K562 treated with DMSO at 1 percent for 4 hours (cell line): Measurements from ENCODE around the gene CPA4. TPM values are rescaled to one million over a fixed set of nuclear protein-coding genes. Genes with fewer than 3 reads are reported as not detected.

ENCODE experiments used
- total RNA-seq: library from RNA; unstranded; fragments of 300-600 nt; gene quantifications from 2 replicates; pipeline ENCODE4 v1.2.3, GENCODE V29; 2022; ENCODE audit not compliant: insufficient read depth

The CPA4 gene, protein sequence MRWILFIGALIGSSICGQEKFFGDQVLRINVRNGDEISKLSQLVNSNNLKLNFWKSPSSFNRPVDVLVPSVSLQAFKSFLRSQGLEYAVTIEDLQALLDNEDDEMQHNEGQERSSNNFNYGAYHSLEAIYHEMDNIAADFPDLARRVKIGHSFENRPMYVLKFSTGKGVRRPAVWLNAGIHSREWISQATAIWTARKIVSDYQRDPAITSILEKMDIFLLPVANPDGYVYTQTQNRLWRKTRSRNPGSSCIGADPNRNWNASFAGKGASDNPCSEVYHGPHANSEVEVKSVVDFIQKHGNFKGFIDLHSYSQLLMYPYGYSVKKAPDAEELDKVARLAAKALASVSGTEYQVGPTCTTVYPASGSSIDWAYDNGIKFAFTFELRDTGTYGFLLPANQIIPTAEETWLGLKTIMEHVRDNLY
- total RNA-seq: not detected in 2 replicates

DNA sequence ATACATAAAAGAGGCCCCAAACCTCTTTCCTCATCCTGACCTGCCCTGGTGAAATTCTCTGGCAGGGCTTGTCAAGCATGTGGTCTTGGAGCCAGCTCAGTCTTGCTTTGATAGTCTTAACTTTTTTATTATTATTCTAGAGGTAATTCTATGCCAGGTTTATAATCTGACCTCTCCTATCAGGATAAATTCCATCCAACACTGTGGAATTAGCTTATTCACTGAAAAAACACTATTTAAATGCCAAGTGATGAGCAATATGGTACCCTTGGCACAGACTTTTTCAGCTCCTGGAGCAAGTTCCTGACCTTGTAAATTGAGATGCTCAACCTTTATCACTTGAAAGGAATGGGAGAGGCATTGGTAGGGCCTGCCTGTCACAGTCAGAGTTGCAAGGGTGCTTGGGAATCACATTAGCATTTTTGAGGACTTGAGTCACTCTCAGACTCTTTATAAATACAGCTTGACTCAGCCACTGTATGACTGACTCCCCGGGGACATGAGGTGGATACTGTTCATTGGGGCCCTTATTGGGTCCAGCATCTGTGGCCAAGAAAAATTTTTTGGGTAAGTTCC, at the start of gene CPA4:
Gene CPA4, plus strand, starts transcription at position 480 of the 576 bp plus-strand sequence. Its CDS starts 20 bp downstream, at position 500.

DNA sequence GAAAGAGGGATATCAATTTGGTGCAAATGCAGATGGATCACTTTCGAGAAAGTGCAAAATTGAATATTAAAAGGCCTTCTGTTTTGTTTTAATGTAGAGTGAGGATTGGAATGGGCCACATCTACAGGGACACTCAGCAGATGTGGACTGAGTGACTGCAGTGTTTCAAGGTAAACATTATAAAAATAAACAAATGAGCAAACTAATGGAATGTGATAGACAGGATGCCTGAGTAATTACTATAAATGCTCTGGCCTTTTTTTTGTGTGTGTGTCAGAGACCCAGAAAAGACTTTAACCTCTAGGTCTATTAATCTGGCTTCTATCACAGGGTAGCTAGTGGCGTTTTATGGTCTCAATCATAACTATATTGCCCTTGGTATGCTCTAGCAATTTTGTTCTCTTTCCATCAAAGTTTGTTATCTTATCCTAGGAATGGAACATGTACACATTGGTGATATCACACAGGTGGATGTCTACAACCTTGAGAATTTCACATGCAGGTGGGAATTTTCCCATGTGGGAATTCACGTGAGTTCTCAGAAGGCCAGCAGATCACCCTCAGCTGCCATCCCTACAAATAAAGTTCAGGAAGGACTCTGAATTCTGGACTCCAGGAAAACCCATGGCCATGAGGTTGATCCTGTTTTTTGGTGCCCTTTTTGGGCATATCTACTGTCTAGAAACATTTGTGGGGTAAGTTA, 26.6 kb upstream of the CPA4 start, which contains the start of gene CPA2:
Gene CPA2, plus strand, starts transcription at position 606 of the 703 bp plus-strand sequence. Its CDS starts 19 bp downstream, at position 625.

DNA sequence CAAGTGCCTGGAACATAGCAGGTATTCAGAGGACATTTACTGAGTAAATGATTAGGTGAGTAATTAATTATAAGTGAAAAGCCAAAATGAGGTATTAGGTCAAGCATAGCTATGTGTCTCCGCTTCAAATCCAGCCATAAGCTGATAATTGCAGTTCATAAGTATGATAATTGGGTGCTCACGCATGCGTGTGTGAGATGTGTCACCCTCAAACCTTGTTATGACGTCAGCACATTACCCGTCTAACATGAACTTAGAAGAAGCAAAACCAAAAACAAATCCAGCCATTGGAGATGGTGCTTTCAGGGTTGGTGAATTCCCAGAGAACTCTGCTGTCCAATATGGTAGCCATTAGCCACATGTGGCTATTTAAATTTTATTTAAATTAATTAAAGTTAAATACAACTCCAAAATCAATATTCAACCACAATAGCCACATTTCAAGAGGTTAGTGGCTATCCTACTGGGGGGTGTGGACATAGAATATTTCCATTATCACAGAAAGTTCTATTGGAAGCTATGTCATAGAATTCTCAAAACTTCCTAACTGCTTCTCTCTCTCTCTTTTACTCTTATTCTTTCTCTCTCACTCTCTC, 51.4 kb downstream of the CPA4 start, which contains the start of gene CPA5:
Gene CPA5, plus strand, starts transcription at position 546 of the 596 bp plus-strand sequence. CDS start 1,670 bp downstream, outside the sequence.

Other genes starting within 250 kb of the CPA4 start
- gene ZC3HC1, start 241.8 kb upstream of the CPA4 start, total RNA-seq: 32.3 and 42.8 TPM in 2 replicates
- gene KLHDC10, start 222.6 kb upstream of the CPA4 start, total RNA-seq: 14.2 and 19.3 TPM in 2 replicates
- gene TMEM209, start 87.8 kb upstream of the CPA4 start, total RNA-seq: 21.2 and 22.1 TPM in 2 replicates
- gene SSMEM1, start 85.3 kb upstream of the CPA4 start, total RNA-seq: not detected in 2 replicates
- not detected in 2 replicates for gene CPA2, start 26.3 kb upstream of the CPA4 start, total RNA-seq
- not detected in 2 replicates for gene CPA5, start 51.7 kb downstream of the CPA4 start, total RNA-seq
- gene CPA1, start 87.3 kb downstream of the CPA4 start, total RNA-seq: not detected in 2 replicates
- gene CEP41, start 147.9 kb downstream of the CPA4 start, total RNA-seq: 2.2 and 3.8 TPM in 2 replicates
- gene MEST, start 198.9 kb downstream of the CPA4 start, total RNA-seq: 0.33 TPM in 1 of 2 replicates, not detected in the other